Measurements from ENCODE around the gene ATP23.

GRCh38 chr12:57899010-57899662 lies 42.2 kb upstream of the ATP23 start:
- TF ChIP-seq CTCF (IDR thresholded peaks at IDR 0.05) (no peak), POLR2A (IDR thresholded peaks at IDR 0.05) (no peak)

Data from right lobe of liver (tissue), 4 donors.